ENCODE measurements around the gene SLC26A2.

GRCh38 chr5:149956685-149957084, 3.9 kb upstream of the SLC26A2 start:
- TF ChIP-seq GATA3 (IDR thresholded peaks at IDR 0.05; ENCODE audit: low read depth, low read length) (no peak), GATA2 (IDR thresholded peaks at IDR 0.05; ENCODE audit: low read depth, low read length) (no peak)

All from SH-SY5Y (cell line).